Measurements from ENCODE around the gene SF3B6.

DNA sequence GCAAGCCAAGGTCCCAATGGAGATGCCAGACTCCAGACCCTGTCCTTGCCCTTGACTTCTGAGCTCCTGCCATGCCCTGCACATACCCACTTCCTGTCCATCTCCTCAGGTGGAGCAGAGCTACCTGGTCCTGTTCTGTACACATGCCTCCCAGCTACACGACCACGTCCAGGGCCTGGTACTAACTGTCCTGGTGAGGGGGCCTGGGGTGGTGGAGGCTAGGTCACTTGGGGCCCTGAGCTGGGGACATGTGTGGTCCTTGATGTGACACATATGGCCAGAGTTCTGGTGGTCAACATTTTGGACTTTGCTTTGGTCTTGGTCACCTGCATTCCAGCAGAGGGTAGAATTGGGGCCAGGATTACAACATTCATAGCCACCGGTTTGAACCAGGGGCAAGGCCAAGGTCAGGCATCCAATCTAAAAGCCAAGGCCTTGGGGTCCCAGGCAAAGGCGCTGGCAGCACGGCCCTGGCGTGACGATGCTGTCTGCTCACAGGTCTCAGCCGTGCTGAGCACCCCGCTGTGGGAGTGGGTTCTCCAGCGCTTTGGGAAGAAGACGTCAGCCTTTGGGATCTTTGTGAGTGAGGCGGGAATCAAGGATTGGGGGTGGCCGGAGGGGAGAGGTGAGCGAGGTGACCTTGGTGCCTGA is 53.7 kb downstream of the SF3B6 start:
- TF ChIP-seq, protein P1, sequence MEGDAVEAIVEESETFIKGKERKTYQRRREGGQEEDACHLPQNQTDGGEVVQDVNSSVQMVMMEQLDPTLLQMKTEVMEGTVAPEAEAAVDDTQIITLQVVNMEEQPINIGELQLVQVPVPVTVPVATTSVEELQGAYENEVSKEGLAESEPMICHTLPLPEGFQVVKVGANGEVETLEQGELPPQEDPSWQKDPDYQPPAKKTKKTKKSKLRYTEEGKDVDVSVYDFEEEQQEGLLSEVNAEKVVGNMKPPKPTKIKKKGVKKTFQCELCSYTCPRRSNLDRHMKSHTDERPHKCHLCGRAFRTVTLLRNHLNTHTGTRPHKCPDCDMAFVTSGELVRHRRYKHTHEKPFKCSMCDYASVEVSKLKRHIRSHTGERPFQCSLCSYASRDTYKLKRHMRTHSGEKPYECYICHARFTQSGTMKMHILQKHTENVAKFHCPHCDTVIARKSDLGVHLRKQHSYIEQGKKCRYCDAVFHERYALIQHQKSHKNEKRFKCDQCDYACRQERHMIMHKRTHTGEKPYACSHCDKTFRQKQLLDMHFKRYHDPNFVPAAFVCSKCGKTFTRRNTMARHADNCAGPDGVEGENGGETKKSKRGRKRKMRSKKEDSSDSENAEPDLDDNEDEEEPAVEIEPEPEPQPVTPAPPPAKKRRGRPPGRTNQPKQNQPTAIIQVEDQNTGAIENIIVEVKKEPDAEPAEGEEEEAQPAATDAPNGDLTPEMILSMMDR (IDR thresholded peaks at IDR 0.05): no peak
- no peak for TF ChIP-seq POLR2A (IDR thresholded peaks at IDR 0.05)
- no peak for TF ChIP-seq EP300 (IDR thresholded peaks at IDR 0.05)

Data from tibial nerve (tissue), 4 donors.